ENCODE results near the gene SMKR1.

DNA sequence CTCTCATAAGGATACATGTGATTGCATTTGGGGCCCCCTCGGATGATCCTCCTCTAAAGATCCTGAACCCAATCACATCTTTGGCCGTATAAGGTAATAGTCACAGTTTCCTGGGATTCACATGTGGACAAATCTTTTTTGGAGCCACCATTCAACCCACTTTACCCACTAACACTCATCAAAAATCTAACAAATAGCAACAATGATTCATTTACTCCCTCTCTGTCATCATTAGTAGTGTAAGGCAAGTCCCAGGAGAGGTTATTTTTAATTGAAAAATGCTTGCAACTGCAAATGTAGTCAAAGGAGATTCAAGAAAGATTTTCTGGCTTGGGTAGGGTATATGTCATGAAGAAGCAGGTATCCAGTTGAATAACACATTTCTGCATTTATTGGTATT is 9.9 kb upstream of the SMKR1 start:
- TF ChIP-seq GATA2 (IDR thresholded peaks at IDR 0.05; ENCODE audit: low read depth, low read length) (no peak), GATA3 (IDR thresholded peaks at IDR 0.05; ENCODE audit: low read depth, low read length) (no peak)
